C4-2B (cell line): ENCODE data around the gene OPRL1.

Source experiments
- CTCF ChIP-seq: fragments of 450-650 bp; conservative IDR thresholded peaks from 2 replicates; pipeline ENCODE4 v1.5.1; 2017; ENCODE audit warnings: mild to moderate bottlenecking
- ZFX ChIP-seq: fragments of 450-650 bp; IDR thresholded peaks from 2 replicates; pipeline ENCODE4 v1.6.1; 2017

GRCh38 chr20:64119301-64119680 lies 39.4 kb downstream of the OPRL1 start:
- TF ChIP-seq CTCF (no peak), ZFX (no peak)
